Measurements from ENCODE around the gene EXOC2.
"Not testable (repeated sequence)": the region's sequence is repeated elsewhere in the genome, so short reads cannot be mapped to it uniquely, and the experiment has no call there.

Gene EXOC2

GRCh38 chr6:674406-674805, 18.5 kb downstream of the EXOC2 start:
- DNase-seq = no peak
- peaks cover 22% of the 10 kb centered on the region for H4K20me1 ChIP-seq (ENCODE audit: insufficient read depth, low read length)
- no peak overlapping the region for H2AFZ ChIP-seq (ENCODE audit: low read depth, low read length)
- no peak for TF ChIP-seq CTCF (IDR thresholded peaks at IDR 0.05; ENCODE audit: borderline replicate concordance, extremely low read depth, low read length, poor library complexity, severe bottlenecking)
- no peak for TF ChIP-seq EZH2 (IDR thresholded peaks at IDR 0.05; ENCODE audit: borderline replicate concordance, low read depth, low read length, severe bottlenecking)
- no peak overlapping the region for H3K27ac ChIP-seq (ENCODE audit: low read length)
- no peak overlapping the region for H3K4me2 ChIP-seq (ENCODE audit: insufficient read depth, low read length)
- no peaks in the 10 kb centered on the region for H3K27me3 ChIP-seq (ENCODE audit: insufficient read depth, low read length, poor library complexity)
- H3K79me2 ChIP-seq (ENCODE audit: insufficient read depth, low read length) = peaks cover 43% of the 10 kb centered on the region
- no peak overlapping the region for H3K9ac ChIP-seq (ENCODE audit: low read depth, low read length)
- no peaks in the 10 kb centered on the region for H3K9me3 ChIP-seq (ENCODE audit: insufficient read depth, low read length, severe bottlenecking)
- H3K4me1 ChIP-seq (ENCODE audit: insufficient read depth, low read length) = no peaks in the 10 kb centered on the region
- no peak overlapping the region for H3K4me3 ChIP-seq (ENCODE audit: low read depth in 1 of 2, low read length in 2 of 2)
- no peaks in the 10 kb centered on the region for H3K36me3 ChIP-seq (ENCODE audit: insufficient read depth, low read length)
- no peak for ATAC-seq (ENCODE audit: insufficient read depth, low read depth)

- Histone ChIP-seq H3K4me2 (ENCODE audit: insufficient read depth, low read length) (no peak overlapping the region), H3K27me3 (ENCODE audit: insufficient read depth, low read length, poor library complexity) (no peaks in the 10 kb centered on the region), H3K27ac (ENCODE audit: low read length) (no peak overlapping the region), H4K20me1 (ENCODE audit: insufficient read depth, low read length) (peaks cover 20% of the 10 kb centered on the region; the same call in 1 of the 2 replicates), H3K4me1 (ENCODE audit: insufficient read depth, low read length) (no peaks in the 10 kb centered on the region), H3K36me3 (ENCODE audit: insufficient read depth, low read length) (no peaks in the 10 kb centered on the region), H3K9me3 (ENCODE audit: insufficient read depth, low read length, severe bottlenecking) (no peaks in the 10 kb centered on the region), H3K79me2 (ENCODE audit: insufficient read depth, low read length) (peaks cover 34% of the 10 kb centered on the region), H3K4me3 (ENCODE audit: low read depth in 1 of 2, low read length in 2 of 2) (no peak overlapping the region), H2AFZ (ENCODE audit: low read depth, low read length) (no peak overlapping the region), H3K9ac (ENCODE audit: low read depth, low read length) (no peak overlapping the region)
- TF ChIP-seq CTCF (IDR thresholded peaks at IDR 0.05; ENCODE audit: borderline replicate concordance, extremely low read depth, low read length, poor library complexity, severe bottlenecking) (no peak), EZH2 (IDR thresholded peaks at IDR 0.05; ENCODE audit: borderline replicate concordance, low read depth, low read length, severe bottlenecking) (no peak)
- ATAC-seq (ENCODE audit: insufficient read depth, low read depth) = no peak
- DNase-seq = no peak
These were observed 25.5 kb downstream of the EXOC2 start for GRCh38 chr6:667253-667927.

GRCh38 chr6:665403-666267, 27.3 kb downstream of the EXOC2 start:
- Histone ChIP-seq H3K27ac (ENCODE audit: low read length) (no peak overlapping the region), H3K9ac (ENCODE audit: low read depth, low read length) (no peak overlapping the region), H3K4me1 (ENCODE audit: insufficient read depth, low read length) (peaks cover 7% of the 10 kb centered on the region), H3K27me3 (ENCODE audit: insufficient read depth, low read length, poor library complexity) (no peaks in the 10 kb centered on the region), H3K4me3 (ENCODE audit: low read depth in 1 of 2, low read length in 2 of 2) (no peak overlapping the region), H3K4me2 (ENCODE audit: insufficient read depth, low read length) (no peak overlapping the region), H3K79me2 (ENCODE audit: insufficient read depth, low read length) (peaks cover 31% of the 10 kb centered on the region), H3K9me3 (ENCODE audit: insufficient read depth, low read length, severe bottlenecking) (no peaks in the 10 kb centered on the region), H3K36me3 (ENCODE audit: insufficient read depth, low read length) (no peaks in the 10 kb centered on the region), H2AFZ (ENCODE audit: low read depth, low read length) (no peak overlapping the region), H4K20me1 (ENCODE audit: insufficient read depth, low read length) (peaks cover 25% of the 10 kb centered on the region; the same call in 1 of the 2 replicates)
- no peak for TF ChIP-seq EZH2 (IDR thresholded peaks at IDR 0.05; ENCODE audit: borderline replicate concordance, low read depth, low read length, severe bottlenecking)
- TF ChIP-seq CTCF (IDR thresholded peaks at IDR 0.05; ENCODE audit: borderline replicate concordance, extremely low read depth, low read length, poor library complexity, severe bottlenecking) = no peak
- no peak for ATAC-seq (ENCODE audit: insufficient read depth, low read depth)
- DNase-seq = no peak

GRCh38 chr6:663788-664187, 29.2 kb downstream of the EXOC2 start:
- not testable (repeated sequence) for H3K36me3 ChIP-seq (ENCODE audit: insufficient read depth, low read length); H3K9me3 ChIP-seq (ENCODE audit: insufficient read depth, low read length, severe bottlenecking); H3K4me3 ChIP-seq (ENCODE audit: low read depth in 1 of 2, low read length in 2 of 2); H3K4me2 ChIP-seq (ENCODE audit: insufficient read depth, low read length); DNase-seq; H2AFZ ChIP-seq (ENCODE audit: low read depth, low read length); ATAC-seq (ENCODE audit: insufficient read depth, low read depth); H3K27ac ChIP-seq (ENCODE audit: low read length); H3K27me3 ChIP-seq (ENCODE audit: insufficient read depth, low read length, poor library complexity); H3K9ac ChIP-seq (ENCODE audit: low read depth, low read length)
- Histone ChIP-seq H3K4me1 (ENCODE audit: insufficient read depth, low read length) (peaks cover 23% of the 10 kb centered on the region), H3K79me2 (ENCODE audit: insufficient read depth, low read length) (peaks cover 34% of the 10 kb centered on the region), H4K20me1 (ENCODE audit: insufficient read depth, low read length) (peaks cover 27% of the 10 kb centered on the region)
